ENCODE measurements around the gene HPSE. TPM values are rescaled to one million over a fixed set of nuclear protein-coding genes. Genes with fewer than 3 reads are reported as not detected.
A peak's percentile ranks its signal among the peaks of the same experiment; 100 is the strongest.

Gene HPSE
- total and polyA plus RNA-seq, 2 of the 8 experiments (the other 6 are each of a cell fraction or from before 2014, with no cell fraction given), result 1.5 to 5.0 TPM

DNA sequence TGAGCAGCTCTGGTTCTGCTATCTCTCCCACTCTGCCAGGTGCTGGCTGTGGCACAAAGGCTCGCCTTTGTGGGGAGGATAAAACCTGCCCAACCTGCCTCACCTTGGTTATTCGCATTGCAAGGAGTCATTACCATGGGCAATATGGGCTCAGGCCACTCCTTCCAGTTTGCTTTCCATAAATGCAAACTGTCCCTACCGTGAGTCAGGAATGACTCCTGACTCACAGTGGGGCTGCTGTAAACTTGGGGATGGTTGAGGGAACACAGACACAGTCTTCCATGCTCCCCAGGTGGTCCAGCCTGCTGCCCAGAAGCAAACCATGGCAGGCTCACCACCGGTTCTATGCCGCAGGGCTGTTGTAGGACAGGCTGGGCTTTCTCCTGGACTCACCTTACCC, 86.2 kb downstream of the HPSE start:
- Histone ChIP-seq H3K4me2 (ENCODE audit: insufficient read depth in 1 of 2, low read depth in 2 of 2, low read length in 2 of 2) (no peak overlapping the region), H2BK20ac (ENCODE audit: low read length) (no peak overlapping the region), H3K18ac (ENCODE audit: extremely low read depth, low read length) (no peak overlapping the region), H2BK12ac (ENCODE audit: low read depth, low read length) (no peak overlapping the region), H4K5ac (ENCODE audit: insufficient read length, low read depth, low read length) (no peak overlapping the region), H3K4me3 (ENCODE audit: extremely low read depth in 1 of 4, insufficient read depth in 2 of 4, low read depth in 3 of 4, low read length in 4 of 4) (no peak overlapping the region), H3K27ac (ENCODE audit: low read depth, low read length) (no peak overlapping the region), H3K36me3 (ENCODE audit: control insufficient read depth in 2 of 4, insufficient read depth in 4 of 4, low read length in 3 of 4) (no peaks in the 10 kb centered on the region), H3K23ac (ENCODE audit: insufficient read length) (no peak overlapping the region), H3K27me3 (replicated peaks in 1 of 4; ENCODE audit: control insufficient read depth in 3 of 4, extremely low read depth in 1 of 4, insufficient read depth in 3 of 4, low read length in 3 of 4) (no peaks in the 10 kb centered on the region), H3K56ac (replicated peaks; ENCODE audit: insufficient read length, low read depth, low read length) (no peak overlapping the region), H2AK5ac (ENCODE audit: low read depth, low read length) (no peak overlapping the region), H2BK120ac (replicated peaks; ENCODE audit: low read depth, low read length) (no peak overlapping the region), H2BK15ac (ENCODE audit: low read length) (no peak overlapping the region), H2AFZ (ENCODE audit: low read length) (no peak overlapping the region), H3K23me2 (ENCODE audit: low read depth, low read length) (no peaks in the 10 kb centered on the region), H4K8ac (ENCODE audit: extremely low read depth, insufficient read depth, low read length) (no peak overlapping the region), H4K91ac (replicated peaks; ENCODE audit: insufficient read length, low read length) (no peak overlapping the region), H3K9me3 (ENCODE audit: insufficient read depth in 2 of 2, low read depth in 1 of 2, low read length in 1 of 2) (no peaks in the 10 kb centered on the region), H3K4ac (replicated peaks; ENCODE audit: insufficient read length, low read depth, low read length) (no peak overlapping the region), H3K79me1 (ENCODE audit: low read depth, low read length) (no peaks in the 10 kb centered on the region), H3K4me1 (replicated peaks in 1 of 4; ENCODE audit: control insufficient read depth in 3 of 4, insufficient read depth in 4 of 4, low read length in 3 of 4) (peaks cover 0 to 4% (median 2%) of the 10 kb centered on the region in 4 experiments; a peak in 3 of 7 replicates), H3K9ac (replicated peaks in 1 of 4; ENCODE audit: extremely low read depth in 1 of 4, low read depth in 3 of 4, low read length in 3 of 4) (0 out of 7 replicates have a peak overlapping the region, but pooled peaks of 1 of the 4 experiments have one; percentile 1), H4K20me1 (replicated peaks in 1 of 2; ENCODE audit: control insufficient read depth in 1 of 2, insufficient read depth in 2 of 2, low read length in 2 of 2) (no peaks in the 10 kb centered on the region), H3K14ac (ENCODE audit: insufficient read length) (no peak overlapping the region), H2BK5ac (ENCODE audit: low read depth, low read length) (no peak overlapping the region), H3K79me2 (ENCODE audit: control insufficient read depth in 1 of 2, insufficient read depth in 2 of 2, low read length in 2 of 2) (no peaks in the 10 kb centered on the region)
- WGBS, 2 experiments (ENCODE audit: extremely low coverage in 1 of 2, insufficient coverage in 1 of 2, insufficient read length in 1 of 2, insufficient replicate concordance in 2 of 2, low coverage in 1 of 2, low lambda C conversion rate in 2 of 2, missing lambda C conversion rate in 1 of 2), result 89% methylated on average over 5 of the region's 5 CpGs; no CpG with 5 or more reads in 1 of the 2 experiments
- FAIRE-seq (no peak), DNase-seq (ENCODE audit: low read depth in 1 of 2, low spot score in 2 of 2) (no peak)
- TF ChIP-seq SIX5 (IDR thresholded peaks at IDR 0.05; ENCODE audit: low read depth, low read length), result no peak
- no peak for TF ChIP-seq TBP (IDR thresholded peaks at IDR 0.05; ENCODE audit: low read depth, low read length)
- no peak for TF ChIP-seq POU5F1 (IDR thresholded peaks at IDR 0.05; ENCODE audit: low read depth, low read length)
- TF ChIP-seq CHD2 (IDR thresholded peaks at IDR 0.05; ENCODE audit: low read length), result no peak
- TF ChIP-seq NRF1 (IDR thresholded peaks at IDR 0.05; ENCODE audit: low read depth, low read length), result no peak
- ChIA-PET CTCF (ENCODE audit: partially characterized antibody) (interaction anchor here (0.9 kb wide), 1 partner anchor 45 kb away, joined by 3 read pairs; no protein-coding TSS in a partner anchor), POLR2A (ENCODE audit: partially characterized antibody) (no interaction called here)
